ENCODE measurements around the gene SYNE1. TPM values are rescaled to one million over a fixed set of nuclear protein-coding genes. Genes with fewer than 3 reads are reported as not detected.

The SYNE1 gene
- total and polyA plus RNA-seq, 2 experiments from 2014 or later = 17.6 to 59.9 TPM

GRCh38 chr6:152301765-152302568, 335.2 kb downstream of the SYNE1 start:
- Histone ChIP-seq H3K9me2 (replicated peaks; ENCODE audit: insufficient read depth) (no peaks in the 10 kb centered on the region), H3K36me3 (replicated peaks; ENCODE audit: insufficient read depth, low read depth) (no peaks in the 10 kb centered on the region), H3K4me1 (ENCODE audit: insufficient read depth) (peaks cover 16% of the 10 kb centered on the region), H3K4me2 (peak overlapping the region; percentile 78), H3K4me3 (peak overlapping the region; percentile 73), H3K27ac (peak overlapping the region; percentile 84), H3K79me2 (peaks cover 7% of the 10 kb centered on the region), H3K27me3 (no peaks in the 10 kb centered on the region), H3K9me3 (ENCODE audit: low read depth) (no peaks in the 10 kb centered on the region), H4K20me1 (ENCODE audit: insufficient read depth, poor library complexity, severe bottlenecking) (no peaks in the 10 kb centered on the region), H2AFZ (peak overlapping the region; percentile 73)
- no peak for TF ChIP-seq EZH2 (IDR thresholded peaks at IDR 0.05; ENCODE audit: borderline replicate concordance)
- TF ChIP-seq, protein P1, sequence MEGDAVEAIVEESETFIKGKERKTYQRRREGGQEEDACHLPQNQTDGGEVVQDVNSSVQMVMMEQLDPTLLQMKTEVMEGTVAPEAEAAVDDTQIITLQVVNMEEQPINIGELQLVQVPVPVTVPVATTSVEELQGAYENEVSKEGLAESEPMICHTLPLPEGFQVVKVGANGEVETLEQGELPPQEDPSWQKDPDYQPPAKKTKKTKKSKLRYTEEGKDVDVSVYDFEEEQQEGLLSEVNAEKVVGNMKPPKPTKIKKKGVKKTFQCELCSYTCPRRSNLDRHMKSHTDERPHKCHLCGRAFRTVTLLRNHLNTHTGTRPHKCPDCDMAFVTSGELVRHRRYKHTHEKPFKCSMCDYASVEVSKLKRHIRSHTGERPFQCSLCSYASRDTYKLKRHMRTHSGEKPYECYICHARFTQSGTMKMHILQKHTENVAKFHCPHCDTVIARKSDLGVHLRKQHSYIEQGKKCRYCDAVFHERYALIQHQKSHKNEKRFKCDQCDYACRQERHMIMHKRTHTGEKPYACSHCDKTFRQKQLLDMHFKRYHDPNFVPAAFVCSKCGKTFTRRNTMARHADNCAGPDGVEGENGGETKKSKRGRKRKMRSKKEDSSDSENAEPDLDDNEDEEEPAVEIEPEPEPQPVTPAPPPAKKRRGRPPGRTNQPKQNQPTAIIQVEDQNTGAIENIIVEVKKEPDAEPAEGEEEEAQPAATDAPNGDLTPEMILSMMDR (IDR thresholded peaks at IDR 0.05; ENCODE audit: poor library complexity) = peak; percentile 63
- peak; percentile 92 for DNase-seq (ENCODE audit: low spot score)
- WGBS (ENCODE audit: low lambda C conversion rate, missing lambda C conversion rate) = 1% methylated on average over 44 of the region's 44 CpGs

DNA sequence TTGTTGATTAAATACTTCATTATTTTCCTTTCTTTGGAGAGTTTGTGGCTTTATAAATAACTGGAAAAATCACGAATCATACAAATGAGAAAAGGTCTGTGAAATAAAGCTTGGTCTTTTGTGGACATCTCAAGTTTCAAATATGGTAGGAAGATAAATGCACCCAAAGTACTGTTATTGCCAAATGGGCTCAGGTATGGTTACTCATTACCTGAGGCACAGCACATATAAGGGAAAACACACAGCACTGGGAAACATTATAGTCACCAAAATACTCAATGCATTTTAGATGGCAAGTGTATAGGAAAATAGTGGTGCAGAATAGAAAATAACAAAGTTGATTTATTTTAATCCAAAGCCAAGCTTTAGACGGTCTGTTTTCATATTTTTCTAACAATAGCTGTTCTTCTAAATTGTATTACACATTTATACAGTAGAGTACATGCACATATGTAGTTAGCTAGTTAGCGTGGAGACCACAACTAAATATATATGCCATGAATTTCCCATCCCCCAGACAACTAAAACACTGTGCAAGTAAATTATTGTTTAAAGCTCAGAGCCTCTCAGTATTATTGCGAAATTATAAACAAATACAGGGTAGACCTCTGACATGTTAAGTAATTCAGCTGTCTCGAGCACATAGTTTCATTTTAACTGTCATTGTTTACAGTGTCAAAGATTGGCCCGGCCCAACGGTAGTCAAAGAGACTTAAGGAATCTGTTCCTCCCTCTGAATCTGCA, 336.0 kb downstream of the SYNE1 start:
- peak overlapping the region; percentile 73 for H3K4me3 ChIP-seq
- no peaks in the 10 kb centered on the region for H3K9me2 ChIP-seq (replicated peaks; ENCODE audit: insufficient read depth)
- DNase-seq (ENCODE audit: low spot score) = no peak
- peak overlapping the region; percentile 73 for H2AFZ ChIP-seq
- H3K4me2 ChIP-seq = peak overlapping the region; percentile 78
- no peaks in the 10 kb centered on the region for H4K20me1 ChIP-seq (ENCODE audit: insufficient read depth, poor library complexity, severe bottlenecking)
- H3K4me1 ChIP-seq (ENCODE audit: insufficient read depth) = peaks cover 16% of the 10 kb centered on the region
- TF ChIP-seq, protein P1 (IDR thresholded peaks at IDR 0.05; ENCODE audit: poor library complexity) = no peak
- TF ChIP-seq EZH2 (IDR thresholded peaks at IDR 0.05; ENCODE audit: borderline replicate concordance) (no peak), EZH2phosphoT487 (IDR thresholded peaks at IDR 0.05; ENCODE audit: low read depth, severe bottlenecking, unreplicated experiment) (no peak)
- no peaks in the 10 kb centered on the region for H3K27me3 ChIP-seq
- peaks cover 7% of the 10 kb centered on the region for H3K79me2 ChIP-seq
- H3K36me3 ChIP-seq (replicated peaks; ENCODE audit: insufficient read depth, low read depth) = no peaks in the 10 kb centered on the region
- 25% methylated on average over 7 of the region's 7 CpGs for WGBS (ENCODE audit: low lambda C conversion rate, missing lambda C conversion rate)
- no peaks in the 10 kb centered on the region for H3K9me3 ChIP-seq (ENCODE audit: low read depth)
- peak overlapping the region; percentile 84 for H3K27ac ChIP-seq

GRCh38 chr6:152300517-152300916, 336.6 kb downstream of the SYNE1 start:
- no peak for DNase-seq (ENCODE audit: low spot score)
- Histone ChIP-seq H3K4me2 (peak overlapping the region; percentile 78), H3K27ac (peak overlapping the region; percentile 84), H2AFZ (no peak overlapping the region), H3K27me3 (no peaks in the 10 kb centered on the region), H3K79me2 (peaks cover 7% of the 10 kb centered on the region), H4K20me1 (ENCODE audit: insufficient read depth, poor library complexity, severe bottlenecking) (no peaks in the 10 kb centered on the region), H3K36me3 (replicated peaks; ENCODE audit: insufficient read depth, low read depth) (no peaks in the 10 kb centered on the region), H3K9me2 (replicated peaks; ENCODE audit: insufficient read depth) (no peaks in the 10 kb centered on the region), H3K4me1 (ENCODE audit: insufficient read depth) (peaks cover 16% of the 10 kb centered on the region), H3K4me3 (no peak overlapping the region), H3K9me3 (ENCODE audit: low read depth) (no peaks in the 10 kb centered on the region)
- WGBS (ENCODE audit: low lambda C conversion rate, missing lambda C conversion rate) = 81% methylated on average over 7 of the region's 7 CpGs
- TF ChIP-seq EZH2phosphoT487 (IDR thresholded peaks at IDR 0.05; ENCODE audit: low read depth, severe bottlenecking, unreplicated experiment) (no peak), EZH2 (IDR thresholded peaks at IDR 0.05; ENCODE audit: borderline replicate concordance) (no peak)
